GM21367 (cell line): ENCODE measurements around the gene PRR7.

Source experiments
- ATAC-seq: cut with Tn5 transposase; IDR thresholded peaks from one replicate; pipeline ENCODE4 v1.9.1; 2021; ENCODE audit not compliant: unreplicated experiment

PRR7 gene

GRCh38 chr5:177466861-177467260 is 20.2 kb downstream of the PRR7 start:
- no peak for ATAC-seq

GRCh38 chr5:177467436-177467835 is 20.8 kb downstream of the PRR7 start:
- ATAC-seq: no peak

GRCh38 chr5:177468329-177468684 is 21.7 kb downstream of the PRR7 start:
- no peak for ATAC-seq

- no peak for ATAC-seq
These were observed 22.3 kb downstream of the PRR7 start for GRCh38 chr5:177468685-177469628.

GRCh38 chr5:177469750-177470525 is 23.3 kb downstream of the PRR7 start:
- ATAC-seq: no peak

- ATAC-seq: no peak
These were observed 24.3 kb downstream of the PRR7 start for GRCh38 chr5:177470759-177471536.

- no peak for ATAC-seq
These were observed 25.2 kb downstream of the PRR7 start for GRCh38 chr5:177471610-177472356.

- no peak for ATAC-seq
These were observed 26.1 kb downstream of the PRR7 start for GRCh38 chr5:177472460-177473442.

- ATAC-seq: no peak
These were observed 26.9 kb downstream of the PRR7 start, which contains the start of gene DBN1 for GRCh38 chr5:177473443-177474001. Gene DBN1, minus strand, starts transcription at chr5:177473634. Its CDS starts 113 bp downstream, at chr5:177473521.

GRCh38 chr5:177474002-177474476 is 27.4 kb downstream of the PRR7 start:
- no peak for ATAC-seq

GRCh38 chr5:177474846-177475562 is 28.4 kb downstream of the PRR7 start:
- no peak for ATAC-seq

GRCh38 chr5:177475563-177476427 is 29.2 kb downstream of the PRR7 start:
- ATAC-seq: no peak

GRCh38 chr5:177476531-177477233 is 30.1 kb downstream of the PRR7 start:
- ATAC-seq: no peak

GRCh38 chr5:177477701-177478477 is 31.3 kb downstream of the PRR7 start:
- ATAC-seq: no peak

- no peak for ATAC-seq
These were observed 32.4 kb downstream of the PRR7 start for GRCh38 chr5:177478711-177479646.
